HG03095 (cell line): ENCODE data around the gene MAN1A1.
"Not testable (repeated sequence)": the region's sequence is repeated elsewhere in the genome, so short reads cannot be mapped to it uniquely, and the experiment has no call there.

Experiments
- ATAC-seq: cut with Tn5 transposase; IDR thresholded peaks from one replicate; pipeline ENCODE4 v1.9.1; 2021; ENCODE audit warnings: moderate library complexity; ENCODE audit not compliant: unreplicated experiment

Gene MAN1A1

GRCh38 chr6:119174879-119175817 is 174.4 kb downstream of the MAN1A1 start:
- ATAC-seq: no peak

GRCh38 chr6:119174085-119174445 is 175.5 kb downstream of the MAN1A1 start:
- ATAC-seq: no peak

GRCh38 chr6:119173249-119174084 is 176.1 kb downstream of the MAN1A1 start:
- no peak for ATAC-seq

DNA sequence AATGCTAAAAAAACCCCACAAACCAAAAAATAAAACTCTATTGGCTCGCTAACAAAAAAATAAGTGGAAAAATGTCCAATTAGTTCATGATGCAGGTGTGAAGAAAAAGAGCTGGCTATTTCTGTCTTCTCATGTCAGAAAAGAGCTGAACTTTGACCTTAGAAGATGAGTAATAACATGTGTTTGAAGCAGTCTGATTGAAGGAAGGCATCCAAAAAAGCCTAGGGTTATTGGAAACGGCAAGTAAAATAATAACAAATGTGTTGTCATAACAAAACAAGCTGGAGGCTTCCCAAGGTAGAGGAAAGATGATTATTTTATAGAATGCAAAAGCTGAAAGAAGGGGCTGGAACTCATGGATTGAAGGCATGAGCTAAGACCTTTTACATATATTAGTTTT is 176.7 kb downstream of the MAN1A1 start:
- ATAC-seq: no peak

DNA sequence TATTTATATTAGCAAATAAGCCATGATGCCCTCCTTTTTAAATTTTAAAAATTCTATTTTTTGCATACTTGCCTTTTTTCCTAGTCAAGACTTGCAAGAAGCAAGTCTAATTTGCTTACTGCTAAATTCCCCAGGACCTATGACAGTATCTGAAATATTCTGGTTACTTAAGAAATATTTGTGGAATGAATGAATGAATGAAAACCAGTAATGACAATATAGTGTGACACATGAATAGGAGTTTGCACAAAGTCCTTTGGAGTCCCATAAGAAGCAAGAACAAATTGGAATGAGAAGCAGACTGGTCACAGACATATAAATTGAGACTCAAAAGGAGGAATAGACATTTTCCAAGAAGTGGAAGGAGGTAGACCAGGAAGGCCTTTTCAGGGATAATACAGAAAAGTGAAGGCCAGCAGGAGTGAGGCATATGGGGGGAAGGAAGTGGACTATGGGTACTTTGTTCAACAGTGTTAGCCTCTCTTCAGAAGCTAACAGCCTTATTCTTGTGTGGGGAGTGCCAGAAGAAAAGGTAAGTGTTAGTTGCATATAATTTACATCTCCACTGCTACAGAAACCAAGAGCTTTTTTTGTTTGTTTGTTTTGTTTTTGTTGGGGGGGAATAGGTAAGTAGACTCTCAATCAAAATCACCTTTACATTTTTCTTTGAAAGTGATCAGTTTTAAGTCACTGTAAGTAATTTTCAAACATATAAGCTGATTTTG is 177.5 kb downstream of the MAN1A1 start:
- ATAC-seq: no peak

DNA sequence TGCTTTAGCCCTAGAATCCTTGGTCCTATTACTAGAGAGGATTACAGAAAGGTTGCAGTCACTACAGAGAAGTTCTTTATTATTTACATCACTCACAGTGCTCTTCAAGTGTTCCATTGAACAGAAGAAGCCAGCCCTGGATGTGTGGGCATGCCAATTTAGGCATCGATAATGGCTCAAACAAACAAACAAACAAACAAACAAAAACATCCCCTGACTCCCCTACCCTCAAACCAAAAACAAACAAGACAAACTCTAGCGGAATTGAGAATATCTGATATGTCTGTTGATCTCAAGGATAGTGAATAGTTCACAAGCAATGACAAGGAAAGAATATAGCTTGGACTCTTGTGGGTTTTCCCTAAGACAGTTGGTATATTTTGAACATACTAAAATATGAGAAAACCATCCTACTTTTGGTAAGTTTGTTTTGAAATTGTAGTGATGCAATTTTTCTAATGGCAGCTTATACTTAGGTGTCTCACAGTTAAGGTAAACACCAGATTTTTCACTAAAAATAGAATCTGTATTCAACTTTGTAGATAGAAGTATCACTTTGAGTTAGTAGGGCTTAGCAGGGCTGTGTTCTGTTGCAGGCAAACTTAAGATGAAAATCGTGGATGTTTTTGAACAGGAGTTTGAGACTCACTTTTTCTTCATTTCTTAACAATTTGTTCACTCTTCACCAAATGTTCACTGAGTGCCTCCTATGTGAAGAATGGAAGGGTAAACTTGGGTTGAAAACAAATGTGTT is 178.3 kb downstream of the MAN1A1 start:
- ATAC-seq: no peak

- no peak for ATAC-seq
Observed at GRCh38 chr6:119170447-119171087, 179.0 kb downstream of the MAN1A1 start.

DNA sequence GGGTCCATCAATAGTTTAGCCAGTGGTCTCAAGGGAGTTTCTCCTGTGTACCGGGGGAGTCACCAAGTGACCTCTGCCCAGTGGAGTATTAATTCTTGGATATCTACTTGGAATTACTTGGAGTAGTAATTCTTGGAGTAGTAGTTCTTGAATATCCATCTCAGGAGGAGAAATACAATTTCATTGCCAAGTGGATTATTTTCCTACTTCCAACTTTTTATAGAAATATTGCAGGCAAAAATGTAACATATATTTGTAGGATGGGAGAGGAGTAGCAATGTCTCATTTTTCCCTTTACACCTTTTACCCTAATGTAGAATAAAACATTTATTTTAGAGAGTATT is 179.5 kb downstream of the MAN1A1 start:
- ATAC-seq: no peak

DNA sequence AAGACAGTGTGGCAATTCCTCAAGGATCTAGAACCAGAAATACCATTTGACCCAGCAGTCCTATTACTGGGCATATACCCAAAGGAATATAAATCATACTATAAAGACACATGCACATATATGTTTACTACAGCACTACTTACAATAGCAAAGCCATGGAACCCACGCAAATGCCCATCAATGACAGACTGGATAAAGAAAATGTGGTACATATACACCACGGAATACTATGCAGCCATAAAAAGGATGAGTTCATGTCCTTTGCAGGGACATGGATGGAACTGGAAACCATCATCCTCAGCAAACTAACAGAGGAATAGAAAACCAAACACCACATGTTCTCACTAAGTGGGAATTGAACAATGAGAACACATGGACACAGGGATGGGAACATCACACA is 180.2 kb downstream of the MAN1A1 start:
- not testable (repeated sequence) for ATAC-seq

DNA sequence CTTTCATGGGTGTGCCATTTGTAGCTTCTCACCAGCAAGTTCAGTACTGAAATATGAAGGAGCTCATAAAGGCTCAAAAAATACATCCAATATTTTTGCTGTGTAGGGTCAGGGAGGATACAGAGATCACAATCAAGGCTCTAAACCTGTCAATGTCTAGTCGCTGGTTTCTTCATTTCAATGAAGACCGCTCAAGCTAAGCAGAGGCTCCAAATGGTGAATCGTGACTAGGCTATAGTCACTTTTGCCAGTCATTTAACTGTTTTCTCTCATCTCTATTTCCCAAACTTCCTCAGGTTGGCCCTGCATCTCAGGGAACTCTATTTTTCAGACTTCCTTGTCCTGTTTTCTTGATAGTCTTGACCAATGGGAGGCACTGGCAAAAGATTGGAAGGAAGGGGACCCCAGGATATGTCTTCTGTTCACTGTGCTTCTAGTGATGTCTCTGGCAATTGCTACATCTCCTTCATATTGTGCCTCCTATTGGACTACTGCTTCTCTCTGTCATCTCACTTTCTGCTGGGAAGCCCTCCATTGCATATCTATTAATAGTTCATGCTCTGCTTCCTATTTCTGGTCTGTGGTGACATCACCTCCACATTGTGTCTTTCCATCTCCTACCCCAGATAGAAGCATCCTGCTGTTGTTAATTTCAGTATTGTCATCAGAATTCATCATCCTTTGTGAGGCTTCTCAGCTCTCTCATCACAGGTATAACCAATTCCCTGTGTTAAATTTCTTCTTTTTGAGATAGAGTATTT is 183.4 kb downstream of the MAN1A1 start:
- no peak for ATAC-seq

DNA sequence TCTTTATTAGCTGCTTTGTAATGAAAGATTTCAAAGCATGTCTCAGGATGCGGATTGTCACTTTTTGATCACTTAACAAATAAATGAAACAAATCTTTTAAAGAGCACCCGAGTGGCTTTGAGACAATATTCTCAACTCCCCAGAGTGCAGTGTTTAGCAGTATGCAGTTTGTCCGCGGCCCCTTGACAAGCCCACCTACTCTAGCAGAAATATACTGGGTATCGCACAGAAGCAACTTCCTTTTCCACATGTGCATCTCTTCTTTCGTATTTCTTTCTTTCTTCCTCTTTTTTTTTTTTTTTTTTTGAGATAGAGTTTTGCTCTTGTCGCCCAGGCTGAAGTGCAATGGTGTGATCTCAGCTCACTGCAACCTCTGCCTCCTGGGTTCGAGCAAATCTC is 186.6 kb downstream of the MAN1A1 start:
- peak; percentile 42 for ATAC-seq

- ATAC-seq: no peak
Observed at GRCh38 chr6:119162134-119162775, 187.3 kb downstream of the MAN1A1 start.

DNA sequence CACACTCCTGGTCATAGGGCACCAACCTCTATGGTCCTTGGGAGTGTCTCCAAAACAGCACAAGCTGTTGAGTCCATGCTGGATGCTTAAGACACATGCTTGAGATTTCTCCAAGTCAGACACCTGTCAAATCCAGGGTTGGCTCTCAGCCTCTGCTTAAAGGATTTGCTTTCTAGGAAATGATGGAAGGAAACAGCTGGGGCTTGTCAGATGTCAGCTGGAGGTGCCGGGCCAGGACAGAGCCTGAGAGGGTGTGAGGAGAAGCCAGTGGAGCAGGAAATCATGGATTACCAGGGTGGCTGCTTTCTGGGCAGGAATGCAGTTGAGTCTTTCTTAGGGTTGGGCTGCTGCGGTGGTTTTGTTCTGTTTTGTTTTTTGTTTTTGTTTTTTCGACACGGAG is 188.1 kb downstream of the MAN1A1 start:
- ATAC-seq: no peak

DNA sequence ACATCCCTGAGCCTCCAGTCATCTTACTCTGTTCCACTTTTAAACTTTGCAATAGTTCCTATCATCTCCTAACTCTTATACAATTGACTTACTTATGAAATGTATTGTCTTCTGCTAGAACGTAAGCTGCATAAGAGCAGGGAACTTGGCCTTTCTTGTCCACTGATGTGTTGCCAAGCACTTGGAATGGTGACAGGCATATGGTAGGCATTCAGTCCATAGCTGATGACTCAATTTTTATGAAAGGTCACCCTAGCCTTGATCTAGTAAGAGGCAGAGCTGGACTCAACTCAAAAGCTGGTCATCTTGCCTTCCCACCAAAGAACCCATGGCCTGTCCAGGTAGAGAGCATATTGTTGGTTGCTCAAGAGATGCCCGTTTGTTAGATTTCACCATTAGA is 188.7 kb downstream of the MAN1A1 start:
- ATAC-seq: no peak

- ATAC-seq: no peak
Observed at GRCh38 chr6:119158057-119158848, 191.3 kb downstream of the MAN1A1 start.

DNA sequence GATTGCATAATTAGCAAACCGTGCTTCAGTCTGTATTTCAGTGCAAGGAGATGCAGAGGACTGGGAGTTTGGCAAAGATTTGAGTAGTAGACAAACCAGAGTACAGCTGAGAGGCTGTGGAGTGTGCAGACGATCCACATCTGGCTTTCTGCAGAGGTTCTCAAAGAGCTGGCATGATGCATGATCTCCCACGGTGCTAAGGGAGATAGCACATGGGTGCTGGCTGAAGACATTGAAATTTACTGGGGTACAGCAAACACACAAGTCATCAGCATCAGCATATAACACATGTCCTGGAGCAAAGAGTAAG is 192.1 kb downstream of the MAN1A1 start:
- no peak for ATAC-seq

- no peak for ATAC-seq
Observed at GRCh38 chr6:119156757-119157505, 192.6 kb downstream of the MAN1A1 start.

DNA sequence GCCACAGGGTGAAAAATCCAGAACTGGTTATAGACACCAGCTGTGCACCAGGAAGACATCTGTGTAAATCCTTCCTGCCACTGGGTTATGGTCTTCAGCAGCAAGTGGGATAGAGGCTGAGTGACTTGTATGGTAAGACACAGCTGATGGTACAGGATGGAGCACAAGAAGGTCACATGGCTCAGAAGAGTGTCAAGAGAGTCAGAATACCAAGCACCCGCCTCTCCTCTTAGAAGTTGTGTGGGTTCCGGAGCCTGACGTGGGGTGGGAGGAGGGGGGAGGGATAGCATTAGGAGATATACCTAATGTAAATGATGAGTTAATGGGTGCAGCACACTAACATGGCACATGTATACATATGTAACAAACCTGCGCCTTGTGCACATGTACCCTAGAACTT is 193.5 kb downstream of the MAN1A1 start:
- ATAC-seq: not testable (repeated sequence)
